ENCODE data around the gene PRDM5. TPM values are rescaled to one million over a fixed set of nuclear protein-coding genes. Genes with fewer than 3 reads are reported as not detected.

PRDM5 gene
- total and polyA plus RNA-seq, 9 of the 15 experiments (the other 6 are each of a cell fraction or from before 2014, with no cell fraction given) = not detected

GRCh38 chr4:120867506-120867905 lies 55.0 kb downstream of the PRDM5 start:
- Histone ChIP-seq H3K4me3 (no peak overlapping the region), H3K27ac (ENCODE audit: extremely low read depth, low read depth, low read length) (no peak overlapping the region), H2AFZ (ENCODE audit: low read depth, low read length) (no peak overlapping the region), H3K4me1 (replicated peaks in 1 of 2; ENCODE audit: control insufficient read depth in 2 of 2, insufficient read depth in 2 of 2, low read length in 2 of 2) (no peaks in the 10 kb centered on the region), H3K27me3 (ENCODE audit: control insufficient read depth in 2 of 2, insufficient read depth in 2 of 2, low read length in 2 of 2) (no peaks in the 10 kb centered on the region), H4K20me1 (replicated peaks; ENCODE audit: control insufficient read depth, insufficient read depth, low read length) (no peaks in the 10 kb centered on the region), H3K9me3 (replicated peaks; ENCODE audit: control insufficient read depth, insufficient read depth, low read depth, low read length) (no peaks in the 10 kb centered on the region; the same call in 1 of the 2 replicates), H3K79me2 (ENCODE audit: control insufficient read depth, insufficient read depth, low read length) (no peaks in the 10 kb centered on the region), H3K36me3 (ENCODE audit: control insufficient read depth, insufficient read depth, low read length) (no peaks in the 10 kb centered on the region), H3K9me1 (ENCODE audit: control insufficient read depth, insufficient read depth, low read length) (no peaks in the 10 kb centered on the region), H3K9ac (ENCODE audit: insufficient read depth in 1 of 2, low read depth in 2 of 2, low read length in 2 of 2) (no peak overlapping the region), H3K4me2 (ENCODE audit: insufficient read depth, low read length) (no peak overlapping the region)
- FAIRE-seq (no peak), DNase-seq (ENCODE audit: extremely low read depth in 1 of 4, low spot score in 3 of 4) (no peak), ATAC-seq (no peak)
- BruUV-seq (replicated peaks) = no TSS peak
- CTCF ChIA-PET (ENCODE audit: low intra/inter-chr PET ratio) = no interaction called here
- POLR2A ChIA-PET = no interaction called here
- in situ Hi-C loops (cut with MboI) (no loop called here), intact Hi-C loops (cut with micrococcal nuclease) (no loop called here)
- no peak for TF ChIP-seq GMEB1 (CRISPR knock-in tag; IDR thresholded peaks at IDR 0.05)
- TF ChIP-seq ZNF780A (CRISPR knock-in tag; IDR thresholded peaks at IDR 0.05) = no peak
- TF ChIP-seq NFATC3 (IDR thresholded peaks at IDR 0.05) = no peak
- no peak for TF ChIP-seq ZNF239 (CRISPR knock-in tag; IDR thresholded peaks at IDR 0.05)
- no peak for TF ChIP-seq PCBP1 (IDR thresholded peaks at IDR 0.05; ENCODE audit: low read depth, low read length, poor library complexity, severe bottlenecking)
- no peak for TF ChIP-seq ETV5 (CRISPR knock-in tag; IDR thresholded peaks at IDR 0.05; ENCODE audit: low read depth)
- no peak for TF ChIP-seq HLTF (IDR thresholded peaks at IDR 0.05)
- no peak for TF ChIP-seq MCM3 (IDR thresholded peaks at IDR 0.05)
- TF ChIP-seq PRDM10 (IDR thresholded peaks at IDR 0.05; ENCODE audit: partially characterized antibody) = no peak
- TF ChIP-seq HMG20A (CRISPR knock-in tag; conservative IDR thresholded peaks at IDR 0.05) = no peak
- no peak for TF ChIP-seq ZBTB11 (CRISPR knock-in tag; IDR thresholded peaks at IDR 0.05)
